Loucy (cell line): ENCODE measurements around the gene ARHGEF17.

Source experiments
- CTCF ChIP-seq: fragments of 200-600 bp; sonication (generic); conservative IDR thresholded peaks from 2 replicates; pipeline ENCODE4 v1.5.1; 2014; ENCODE audit warnings: mild to moderate bottlenecking, antibody characterized with exemption, low read length
- EZH2phosphoT487 ChIP-seq: fragments of 200-600 bp; IDR thresholded peaks from 2 replicates; pipeline ENCODE4 v1.6.1; 2018; ENCODE audit warnings: antibody characterized with exemption, mild to moderate bottlenecking, moderate library complexity, borderline replicate concordance

GRCh38 chr11:73402834-73403185, 94.7 kb downstream of the ARHGEF17 start:
- TF ChIP-seq CTCF, result peak; percentile 61
- TF ChIP-seq EZH2phosphoT487, result no peak
